ENCODE measurements around the gene DDAH2. TPM values are rescaled to one million over a fixed set of nuclear protein-coding genes. Genes with fewer than 3 reads are reported as not detected.

The DDAH2 gene
- total RNA-seq, 2 donors from 2014 or later, result 73.3 to 83.7 TPM

- DNase-seq (ENCODE audit: low spot score), result no peak
- H3K27ac ChIP-seq, result no peak overlapping the region
- TF ChIP-seq POLR2AphosphoS5 (IDR thresholded peaks at IDR 0.05) (no peak), CTCF (IDR thresholded peaks at IDR 0.05) (no peak)
- H3K4me1 ChIP-seq (replicated peaks), result peaks cover 3% of the 10 kb centered on the region
- intact Hi-C loops (cut with DNase I), result no loop called here
- 82% methylated on average over 10 of the region's 10 CpGs for WGBS
- no peaks in the 10 kb centered on the region for H3K9me3 ChIP-seq
- H3K27me3 ChIP-seq (replicated peaks; ENCODE audit: insufficient read depth), result no peaks in the 10 kb centered on the region
- no peaks in the 10 kb centered on the region for H3K36me3 ChIP-seq
- H3K4me3 ChIP-seq, result no peak overlapping the region
Measured at GRCh38 chr6:31707701-31708100, 21.4 kb downstream of the DDAH2 start.

- no peak within 1 kb of the TSS for H3K27ac ChIP-seq
- DNase-seq (ENCODE audit: low spot score), result no peak
- no peaks in the 10 kb centered on the region for H3K27me3 ChIP-seq (replicated peaks; ENCODE audit: insufficient read depth)
- 54% methylated on average over 3 of the region's 3 CpGs for WGBS
- no peak within 1 kb of the TSS for H3K4me3 ChIP-seq
- TF ChIP-seq CTCF (IDR thresholded peaks at IDR 0.05), result no peak
- no peak for TF ChIP-seq POLR2A (IDR thresholded peaks at IDR 0.05)
- no peak for TF ChIP-seq POLR2AphosphoS5 (IDR thresholded peaks at IDR 0.05)
- no peaks in the 10 kb centered on the region for H3K9me3 ChIP-seq
- intact Hi-C loops (cut with DNase I), result no loop called here
- H3K36me3 ChIP-seq, result no peaks in the 10 kb centered on the region
- peaks cover 3% of the 10 kb centered on the region for H3K4me1 ChIP-seq (replicated peaks)
Measured at GRCh38 chr6:31706599-31706998, 22.5 kb downstream of the DDAH2 start, which contains the start of gene LY6G6F. Gene LY6G6F (plus strand): TSS chr6:31706866. CDS start chr6:31706907, 41 bp downstream.

- intact Hi-C loops (cut with DNase I), result no loop called here
- no peak for DNase-seq (ENCODE audit: low spot score)
- TF ChIP-seq POLR2A (IDR thresholded peaks at IDR 0.05), result no peak
- TF ChIP-seq POLR2AphosphoS5 (IDR thresholded peaks at IDR 0.05), result no peak
- TF ChIP-seq CTCF (IDR thresholded peaks at IDR 0.05), result no peak
- 86% methylated on average over 6 of the region's 6 CpGs for WGBS
- no peak overlapping the region for H3K27ac ChIP-seq
- no peaks in the 10 kb centered on the region for H3K36me3 ChIP-seq
- no peaks in the 10 kb centered on the region for H3K27me3 ChIP-seq (replicated peaks; ENCODE audit: insufficient read depth)
- no peak overlapping the region for H3K4me3 ChIP-seq
- no peaks in the 10 kb centered on the region for H3K9me3 ChIP-seq
- H3K4me1 ChIP-seq (replicated peaks), result peaks cover 3% of the 10 kb centered on the region
Measured at GRCh38 chr6:31705931-31706330, 23.2 kb downstream of the DDAH2 start.

- DNase-seq (ENCODE audit: low spot score), result peak; percentile 99
- Histone ChIP-seq H3K36me3 (no peaks in the 10 kb centered on the region), H3K27me3 (replicated peaks; ENCODE audit: insufficient read depth) (no peaks in the 10 kb centered on the region), H3K27ac (peak within 1 kb of the TSS; percentile 97 to 98), H3K4me3 (peak within 1 kb of the TSS; percentile 70 to 72), H3K9me3 (no peaks in the 10 kb centered on the region), H3K4me1 (replicated peaks) (peaks cover 3% of the 10 kb centered on the region)
- WGBS, result under 1% methylated on average over 54 of the region's 54 CpGs
- intact Hi-C loops (cut with DNase I), result loop anchor here (2.0 kb wide), 1 partner anchor 26 kb away; the partner anchor contains the start of gene DDAH2
- TF ChIP-seq CTCF (IDR thresholded peaks at IDR 0.05), result peak in 2 of 4 experiments; percentile 40 to 67
- TF ChIP-seq POLR2AphosphoS5 (IDR thresholded peaks at IDR 0.05), result peak; percentile 100
- peak; percentile 99 for TF ChIP-seq POLR2A (IDR thresholded peaks at IDR 0.05)
Measured at GRCh38 chr6:31702819-31703716, 26.0 kb downstream of the DDAH2 start, which contains the start of gene ABHD16A. Gene ABHD16A (minus strand): TSS chr6:31703324. CDS start chr6:31703281, 43 bp downstream.

Measured in prostate gland (tissue), 2 donors.